Measurements from ENCODE around the gene ANTKMT.
A peak's percentile ranks its signal among the peaks of the same experiment; 100 is the strongest.

ANTKMT gene

DNA sequence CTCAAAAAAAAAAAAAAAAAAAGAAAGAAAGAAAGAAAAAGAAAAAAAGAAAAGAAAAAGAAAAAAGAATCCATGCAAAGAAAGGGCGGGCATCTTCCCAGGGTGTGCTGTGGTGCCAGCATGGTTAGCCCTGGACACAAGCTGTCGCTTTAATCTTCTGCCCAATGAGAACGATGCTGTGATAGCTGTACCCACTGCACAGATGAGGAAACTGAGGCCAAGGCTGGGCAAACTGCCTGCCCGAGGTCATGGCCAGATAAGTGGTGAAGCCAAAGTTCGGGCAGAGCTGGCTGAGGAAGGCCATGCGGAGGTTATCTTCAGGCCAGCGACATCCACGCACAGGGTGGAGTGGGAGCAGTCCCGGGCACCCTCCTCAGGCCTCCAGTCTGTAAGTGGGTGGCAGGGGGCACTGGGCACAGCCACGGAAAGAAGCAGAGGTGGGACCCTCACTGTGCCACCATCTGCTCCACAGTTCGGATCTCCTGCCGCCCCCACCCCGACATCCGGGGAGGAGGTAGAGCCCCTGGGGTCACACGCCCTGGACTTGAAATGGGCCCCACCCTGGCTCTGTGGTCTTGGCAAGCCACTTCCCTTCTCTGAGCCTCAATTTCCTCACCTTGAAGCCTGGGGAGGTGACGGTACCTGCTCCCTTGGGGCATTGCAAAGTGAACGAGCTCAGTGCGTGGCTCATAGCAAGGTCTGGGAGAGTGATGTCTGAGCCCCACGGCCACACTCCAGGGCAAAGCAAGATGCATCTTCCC lies 21.9 kb upstream of the ANTKMT start:
- DNase-seq (ENCODE audit: low read depth in 3 of 3) = no peak

GRCh38 chr16:700684-701584 lies 20.0 kb upstream of the ANTKMT start:
- no peak for DNase-seq (ENCODE audit: low read depth in 3 of 3)

GRCh38 chr16:702341-702740 lies 18.6 kb upstream of the ANTKMT start:
- no peak for DNase-seq (ENCODE audit: low read depth in 3 of 3)

- DNase-seq (ENCODE audit: low read depth in 3 of 3) = no peak
Measured at GRCh38 chr16:703406-703805, 17.5 kb upstream of the ANTKMT start.

GRCh38 chr16:704047-704446 lies 16.9 kb upstream of the ANTKMT start:
- DNase-seq (ENCODE audit: low read depth in 3 of 3) = no peak

DNA sequence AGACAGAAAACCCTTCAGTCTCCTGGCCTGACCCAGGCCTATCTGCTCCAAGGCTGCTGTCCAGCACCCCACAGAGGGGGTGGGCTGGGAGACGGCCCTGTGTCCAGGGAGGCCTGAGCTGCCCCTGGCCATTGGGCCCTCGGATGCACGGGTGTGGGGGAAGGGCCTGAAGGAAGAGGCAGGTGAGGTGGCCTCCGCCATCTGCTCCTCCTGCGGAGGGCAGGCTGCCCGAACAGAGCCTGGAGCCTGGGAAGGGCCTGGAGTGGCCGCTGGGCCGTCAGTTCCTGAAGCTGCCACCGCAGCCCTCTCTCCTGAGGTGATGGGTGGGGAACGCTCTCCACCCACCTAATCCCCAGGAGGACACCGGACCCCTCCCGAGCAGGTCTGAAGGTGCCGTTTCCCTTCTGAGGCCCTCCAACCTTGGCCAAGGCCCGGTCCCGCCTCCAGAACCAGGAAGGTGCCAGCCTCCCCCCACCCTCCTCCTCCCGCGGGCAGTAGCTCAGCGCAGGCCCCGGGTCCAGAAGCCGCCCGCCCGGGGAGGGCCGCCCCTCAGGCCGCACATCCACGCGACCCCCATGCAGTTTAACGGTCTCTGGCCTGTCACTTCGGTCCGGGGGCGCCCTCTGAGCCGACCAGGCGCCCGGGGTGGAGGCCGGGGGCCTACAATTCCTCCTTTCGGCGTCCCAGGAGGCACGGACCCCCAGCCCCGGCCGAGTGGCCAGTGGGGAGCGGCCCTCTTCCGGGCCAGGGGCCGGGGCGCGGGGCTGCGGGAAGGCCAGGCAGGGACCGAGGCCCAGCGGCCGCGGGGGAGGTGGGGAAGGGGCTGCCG lies 16.2 kb upstream of the ANTKMT start:
- no peak for DNase-seq (ENCODE audit: low read depth in 3 of 3)

- no peak for DNase-seq (ENCODE audit: low read depth in 3 of 3)
Measured at GRCh38 chr16:705431-706188, 15.3 kb upstream of the ANTKMT start, which contains the start of gene FBXL16. FBXL16 (minus strand) TSS chr16:705801; CDS start chr16:697405, 8,396 bp downstream.

GRCh38 chr16:706189-707061 lies 14.5 kb upstream of the ANTKMT start:
- DNase-seq (ENCODE audit: low read depth in 3 of 3) = no peak

DNA sequence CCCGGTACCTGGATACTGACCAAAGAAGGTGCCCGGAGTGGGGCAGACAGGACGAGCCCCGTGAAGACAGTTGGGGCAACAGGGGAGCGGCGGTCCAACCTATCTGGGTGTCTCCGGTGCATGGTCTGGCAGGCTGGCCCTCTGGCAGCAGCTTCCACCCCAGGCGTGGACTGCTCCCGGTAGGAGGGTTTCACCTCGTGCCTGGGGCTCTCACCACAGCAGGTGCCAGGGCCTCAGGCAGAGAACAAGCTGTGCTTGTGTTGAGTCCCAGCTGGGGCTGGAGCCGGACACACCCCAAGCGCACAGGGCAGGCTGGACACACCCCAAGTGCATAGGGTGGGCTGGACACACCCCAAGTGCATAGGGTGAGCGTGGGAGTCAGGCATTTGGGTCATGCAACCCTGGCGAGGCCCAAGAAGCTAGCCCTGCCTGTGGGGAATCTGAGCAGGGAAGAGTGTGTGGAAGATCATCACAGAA lies 13.8 kb upstream of the ANTKMT start:
- DNase-seq (ENCODE audit: low read depth in 3 of 3) = no peak

DNA sequence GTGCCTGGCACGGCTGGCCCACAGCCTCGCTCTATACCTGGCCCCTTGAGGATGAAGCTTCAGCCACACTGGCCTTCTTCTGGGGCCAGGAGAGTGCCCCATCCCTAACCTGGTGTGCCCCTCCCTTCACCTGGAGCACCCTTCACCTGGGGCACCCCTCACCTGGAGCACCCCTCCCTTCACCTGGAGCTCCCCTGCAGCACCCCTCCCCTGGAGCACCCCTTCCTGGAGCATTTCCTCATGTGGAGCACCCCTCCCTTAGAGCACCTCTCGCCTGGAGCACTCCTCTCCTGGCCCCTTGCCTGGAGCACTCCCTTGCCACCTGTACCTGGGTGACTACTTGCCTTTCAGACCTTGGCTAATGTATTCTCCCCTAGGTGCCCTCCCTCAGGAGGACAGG lies 12.9 kb upstream of the ANTKMT start:
- DNase-seq (ENCODE audit: low read depth in 3 of 3) = no peak

- DNase-seq (ENCODE audit: low read depth in 3 of 3) = no peak
Measured at GRCh38 chr16:708959-709358, 12.0 kb upstream of the ANTKMT start.

GRCh38 chr16:709566-710499 lies 11.1 kb upstream of the ANTKMT start:
- DNase-seq (ENCODE audit: low read depth in 3 of 3) = no peak

GRCh38 chr16:710500-711075 lies 10.4 kb upstream of the ANTKMT start:
- no peak for DNase-seq (ENCODE audit: low read depth in 3 of 3)

GRCh38 chr16:711084-711483 lies 9.9 kb upstream of the ANTKMT start:
- no peak for DNase-seq (ENCODE audit: low read depth in 3 of 3)

DNA sequence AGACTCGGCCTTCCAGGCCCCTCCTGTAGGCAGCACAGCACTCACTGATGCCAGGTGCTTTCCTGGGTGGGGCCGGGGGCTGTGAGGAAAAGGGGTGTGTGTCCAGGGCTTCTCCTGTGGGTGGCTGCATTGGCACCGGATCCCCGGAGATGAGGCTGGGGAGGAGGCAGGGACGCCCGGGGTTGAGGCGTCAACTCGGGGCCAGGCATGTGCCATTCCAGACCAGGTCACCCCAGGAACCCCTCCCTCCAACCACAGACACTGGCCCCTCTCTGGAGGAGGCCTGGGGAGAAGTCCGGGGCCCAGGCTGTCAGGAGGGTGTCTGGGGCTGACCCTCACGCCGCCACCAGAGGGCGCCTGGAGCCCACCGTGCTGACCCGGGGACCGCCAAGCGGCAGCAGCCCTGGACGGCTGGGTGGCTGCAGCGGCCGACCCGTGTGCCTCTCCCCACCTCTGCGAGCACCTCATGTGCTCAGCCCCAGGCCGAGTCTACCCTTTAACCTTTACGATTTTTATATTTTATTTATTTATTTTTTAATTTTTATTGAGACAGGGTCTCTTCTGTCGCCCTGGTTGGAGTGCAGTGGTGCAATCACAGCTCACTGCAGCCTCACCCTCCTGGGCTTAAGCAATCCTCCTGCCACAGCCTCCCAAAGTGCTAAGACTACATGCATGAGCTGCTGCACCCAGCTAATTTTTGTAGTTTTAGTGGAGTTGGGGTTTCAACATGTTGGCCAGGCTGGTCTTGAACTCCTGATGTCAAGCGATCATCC lies 9.2 kb upstream of the ANTKMT start:
- DNase-seq (ENCODE audit: low read depth in 3 of 3) = peak; percentile 51 to 79 (median 65)

GRCh38 chr16:712740-713250 lies 8.2 kb upstream of the ANTKMT start:
- peak; percentile 45 to 57 (median 45) for DNase-seq (ENCODE audit: low read depth in 3 of 3)

- no peak for DNase-seq (ENCODE audit: low read depth in 3 of 3)
Measured at GRCh38 chr16:714079-714478, 6.9 kb upstream of the ANTKMT start.
